Glutamatergic neuron (in vitro differentiated cells): ENCODE data around the gene RPS4Y1. TPM values are rescaled to one million over a fixed set of nuclear protein-coding genes. Genes with fewer than 3 reads are reported as not detected.

Experiments used
- DNase-seq: peaks from one replicate; pipeline ENCODE4 v3.0.0; 2022
- H3K27ac Mint-ChIP-seq: one replicate; pipeline ENCODE4 v1.8.0; 2020; ENCODE audit warnings: mild to moderate bottlenecking, mixed read lengths, inconsistent platforms; ENCODE audit not compliant: unreplicated experiment
- H3K27me3 Mint-ChIP-seq: one replicate; pipeline ENCODE4 v1.8.0; 2020; ENCODE audit warnings: mild to moderate bottlenecking, moderate library complexity, mixed read lengths, inconsistent platforms; ENCODE audit not compliant: unreplicated experiment
- H3K36me3 Mint-ChIP-seq: one replicate; pipeline ENCODE4 v1.8.0; 2020; ENCODE audit warnings: mild to moderate bottlenecking, mixed read lengths, inconsistent platforms; ENCODE audit not compliant: unreplicated experiment
- H3K4me1 Mint-ChIP-seq: one replicate; pipeline ENCODE4 v1.8.0; 2020; ENCODE audit warnings: mild to moderate bottlenecking, low read depth, mixed read lengths, inconsistent platforms; ENCODE audit not compliant: unreplicated experiment
- H3K4me3 Mint-ChIP-seq: one replicate; pipeline ENCODE4 v1.8.0; 2020; ENCODE audit warnings: mild to moderate bottlenecking, mixed read lengths, inconsistent platforms; ENCODE audit not compliant: unreplicated experiment
- H3K9me3 Mint-ChIP-seq: one replicate; pipeline ENCODE4 v1.8.0; 2020; ENCODE audit warnings: mild to moderate bottlenecking, moderate library complexity, mixed read lengths, inconsistent platforms; ENCODE audit not compliant: unreplicated experiment
- total RNA-seq: library from RNA; stranded (reverse); fragmentation: NEBNext Ultra II Directional; extraction: Animal tissue kit (Norgen Biotek cat#: 25700); gene quantifications from one replicate; pipeline ENCODE4 v1.2.1, GENCODE V29; 2021; ENCODE audit not compliant: unreplicated experiment
- TF ChIP-seq, protein P1 (sequence below): fragments of 200-600 bp; sonication (generic); IDR thresholded peaks from one replicate; pipeline ENCODE4 v1.5.0; 2021; ENCODE audit not compliant: partially characterized antibody, unreplicated experiment

Gene RPS4Y1
- total RNA-seq, 1 donor from 2014 or later = 152 TPM

DNA sequence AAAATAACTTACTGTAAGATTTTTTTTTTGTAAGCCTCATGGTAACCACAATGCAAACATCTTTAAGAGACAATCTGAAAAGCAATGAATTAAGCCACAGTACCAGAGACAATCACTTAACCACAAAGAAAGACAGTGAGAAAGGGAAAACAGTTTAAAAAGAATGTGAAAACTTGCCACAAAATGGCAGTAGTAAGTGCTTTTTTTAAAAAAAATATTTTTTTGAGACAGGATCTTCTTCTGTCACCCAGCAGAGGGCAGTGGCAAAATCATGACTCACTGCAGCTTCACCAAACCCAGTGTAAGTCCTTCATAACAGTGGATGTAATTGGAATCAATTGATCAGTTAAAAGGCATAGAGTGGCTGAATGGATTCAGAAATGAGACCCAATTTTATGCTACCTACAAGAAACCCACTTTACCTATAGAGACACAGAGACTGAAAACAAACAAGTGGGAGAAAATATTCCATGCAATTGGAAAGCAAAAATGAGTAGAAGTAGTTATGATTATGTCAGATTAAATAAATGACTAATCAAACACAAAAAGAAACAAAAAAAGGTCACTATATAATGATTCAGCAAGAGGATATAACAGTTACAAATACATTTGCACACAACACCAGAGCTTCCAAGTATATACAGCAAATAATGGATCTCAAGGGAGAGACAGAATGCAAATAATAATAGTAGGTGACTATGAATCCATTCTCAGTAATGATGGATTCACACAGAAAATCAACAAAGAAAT lies 71.8 kb downstream of the RPS4Y1 start:
- Mint-ChIP-seq H3K4me3 (no peak overlapping the region), H3K9me3 (no peaks in the 10 kb centered on the region), H3K36me3 (no peaks in the 10 kb centered on the region), H3K27me3 (no peaks in the 10 kb centered on the region), H3K4me1 (no peaks in the 10 kb centered on the region), H3K27ac (peak overlapping the region; percentile 39)
- DNase-seq = no peak
- TF ChIP-seq, protein P1, sequence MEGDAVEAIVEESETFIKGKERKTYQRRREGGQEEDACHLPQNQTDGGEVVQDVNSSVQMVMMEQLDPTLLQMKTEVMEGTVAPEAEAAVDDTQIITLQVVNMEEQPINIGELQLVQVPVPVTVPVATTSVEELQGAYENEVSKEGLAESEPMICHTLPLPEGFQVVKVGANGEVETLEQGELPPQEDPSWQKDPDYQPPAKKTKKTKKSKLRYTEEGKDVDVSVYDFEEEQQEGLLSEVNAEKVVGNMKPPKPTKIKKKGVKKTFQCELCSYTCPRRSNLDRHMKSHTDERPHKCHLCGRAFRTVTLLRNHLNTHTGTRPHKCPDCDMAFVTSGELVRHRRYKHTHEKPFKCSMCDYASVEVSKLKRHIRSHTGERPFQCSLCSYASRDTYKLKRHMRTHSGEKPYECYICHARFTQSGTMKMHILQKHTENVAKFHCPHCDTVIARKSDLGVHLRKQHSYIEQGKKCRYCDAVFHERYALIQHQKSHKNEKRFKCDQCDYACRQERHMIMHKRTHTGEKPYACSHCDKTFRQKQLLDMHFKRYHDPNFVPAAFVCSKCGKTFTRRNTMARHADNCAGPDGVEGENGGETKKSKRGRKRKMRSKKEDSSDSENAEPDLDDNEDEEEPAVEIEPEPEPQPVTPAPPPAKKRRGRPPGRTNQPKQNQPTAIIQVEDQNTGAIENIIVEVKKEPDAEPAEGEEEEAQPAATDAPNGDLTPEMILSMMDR = peak; percentile 36

Other genes starting within 250 kb of the RPS4Y1 start
- gene SRY, start 53.9 kb upstream of the RPS4Y1 start, total RNA-seq = not detected
- 18.7 TPM for gene ZFY, start 93.8 kb downstream of the RPS4Y1 start, total RNA-seq